Measurements from ENCODE around the gene USP26.
"Not testable (repeated sequence)": the region's sequence is repeated elsewhere in the genome, so short reads cannot be mapped to it uniquely, and the experiment has no call there.

Gene USP26, protein sequence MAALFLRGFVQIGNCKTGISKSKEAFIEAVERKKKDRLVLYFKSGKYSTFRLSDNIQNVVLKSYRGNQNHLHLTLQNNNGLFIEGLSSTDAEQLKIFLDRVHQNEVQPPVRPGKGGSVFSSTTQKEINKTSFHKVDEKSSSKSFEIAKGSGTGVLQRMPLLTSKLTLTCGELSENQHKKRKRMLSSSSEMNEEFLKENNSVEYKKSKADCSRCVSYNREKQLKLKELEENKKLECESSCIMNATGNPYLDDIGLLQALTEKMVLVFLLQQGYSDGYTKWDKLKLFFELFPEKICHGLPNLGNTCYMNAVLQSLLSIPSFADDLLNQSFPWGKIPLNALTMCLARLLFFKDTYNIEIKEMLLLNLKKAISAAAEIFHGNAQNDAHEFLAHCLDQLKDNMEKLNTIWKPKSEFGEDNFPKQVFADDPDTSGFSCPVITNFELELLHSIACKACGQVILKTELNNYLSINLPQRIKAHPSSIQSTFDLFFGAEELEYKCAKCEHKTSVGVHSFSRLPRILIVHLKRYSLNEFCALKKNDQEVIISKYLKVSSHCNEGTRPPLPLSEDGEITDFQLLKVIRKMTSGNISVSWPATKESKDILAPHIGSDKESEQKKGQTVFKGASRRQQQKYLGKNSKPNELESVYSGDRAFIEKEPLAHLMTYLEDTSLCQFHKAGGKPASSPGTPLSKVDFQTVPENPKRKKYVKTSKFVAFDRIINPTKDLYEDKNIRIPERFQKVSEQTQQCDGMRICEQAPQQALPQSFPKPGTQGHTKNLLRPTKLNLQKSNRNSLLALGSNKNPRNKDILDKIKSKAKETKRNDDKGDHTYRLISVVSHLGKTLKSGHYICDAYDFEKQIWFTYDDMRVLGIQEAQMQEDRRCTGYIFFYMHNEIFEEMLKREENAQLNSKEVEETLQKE

GRCh38 chrX:133097031-133097430, at the start of gene USP26:
TSS of gene USP26 (minus strand) at chrX:133097109. CDS start at chrX:133028220, 68,889 bp downstream.
- no peak for DNase-seq

GRCh38 chrX:133134282-133134681, 37.4 kb upstream of the USP26 start:
- DNase-seq = no peak

GRCh38 chrX:133120406-133120805, 23.5 kb upstream of the USP26 start:
- DNase-seq = no peak

- DNase-seq = no peak
Observed at GRCh38 chrX:133094098-133094731, 2.7 kb downstream of the USP26 start.

- DNase-seq = no peak
Observed at GRCh38 chrX:133090236-133090809, 6.6 kb downstream of the USP26 start.

DNA sequence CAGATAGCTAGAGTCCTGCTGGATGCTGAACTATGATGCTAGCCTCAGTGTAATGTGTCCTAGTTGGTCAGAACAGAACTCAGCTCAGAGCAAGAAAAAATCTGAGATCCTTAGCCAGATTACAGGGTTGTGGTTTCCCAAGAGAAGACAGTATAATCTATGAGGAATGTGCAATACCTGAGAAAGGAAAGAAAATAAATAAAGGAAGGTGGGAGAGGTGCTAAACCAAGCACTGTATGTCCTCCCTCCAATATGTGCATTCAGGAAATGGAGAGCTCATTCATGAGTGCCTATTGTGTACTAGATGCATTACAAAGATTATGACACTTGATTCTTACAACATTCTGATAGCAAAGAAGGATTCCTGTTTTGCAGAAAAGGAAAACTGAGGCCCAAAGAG, 7.5 kb downstream of the USP26 start:
- no peak for DNase-seq

DNA sequence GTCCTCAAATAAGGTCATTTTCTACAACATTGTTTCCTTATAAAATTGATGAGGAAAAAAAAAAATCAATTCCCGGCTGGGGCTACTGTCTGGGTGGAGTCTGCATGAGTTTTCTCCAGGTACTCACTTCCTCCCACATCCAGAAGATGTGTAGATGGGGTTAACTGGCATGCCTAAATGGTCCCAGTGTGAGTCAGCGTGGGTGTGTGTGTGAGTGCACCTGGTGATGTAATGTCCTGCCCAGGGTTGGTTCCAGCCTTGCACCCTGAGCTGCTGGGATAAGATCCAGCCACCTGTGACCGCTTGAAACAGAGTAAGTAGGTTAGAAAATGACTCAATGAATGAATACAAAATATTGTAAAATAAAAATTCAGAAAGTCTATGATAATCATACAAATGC, 11.1 kb downstream of the USP26 start:
- no peak for DNase-seq

- not testable (repeated sequence) for DNase-seq
Observed at GRCh38 chrX:133085056-133085455, 11.9 kb downstream of the USP26 start.

GRCh38 chrX:133083899-133084298, 13.0 kb downstream of the USP26 start:
- no peak for DNase-seq

- no peak for DNase-seq
Observed at GRCh38 chrX:133081990-133082389, 14.9 kb downstream of the USP26 start.

- not testable (repeated sequence) for DNase-seq
Observed at GRCh38 chrX:133077856-133078255, 19.1 kb downstream of the USP26 start.

DNA sequence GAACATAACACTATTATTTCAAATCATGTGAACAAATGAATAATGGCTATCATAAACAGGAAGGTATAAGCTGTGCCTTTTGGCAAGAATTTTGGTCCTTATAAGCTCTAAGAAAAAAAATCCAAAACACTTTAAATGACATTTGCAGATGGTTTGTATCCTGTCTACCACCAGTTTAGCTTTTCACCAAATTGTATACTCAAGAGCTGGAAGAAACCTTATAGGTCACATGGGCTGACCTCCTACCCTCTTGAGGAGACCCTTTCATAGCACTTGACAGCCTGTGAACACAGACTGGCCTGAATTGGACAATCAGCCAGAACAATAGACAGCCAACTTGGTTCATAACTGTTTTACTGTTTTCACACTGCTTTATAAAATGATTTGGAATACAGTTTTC, 24.3 kb downstream of the USP26 start:
- DNase-seq = no peak

DNA sequence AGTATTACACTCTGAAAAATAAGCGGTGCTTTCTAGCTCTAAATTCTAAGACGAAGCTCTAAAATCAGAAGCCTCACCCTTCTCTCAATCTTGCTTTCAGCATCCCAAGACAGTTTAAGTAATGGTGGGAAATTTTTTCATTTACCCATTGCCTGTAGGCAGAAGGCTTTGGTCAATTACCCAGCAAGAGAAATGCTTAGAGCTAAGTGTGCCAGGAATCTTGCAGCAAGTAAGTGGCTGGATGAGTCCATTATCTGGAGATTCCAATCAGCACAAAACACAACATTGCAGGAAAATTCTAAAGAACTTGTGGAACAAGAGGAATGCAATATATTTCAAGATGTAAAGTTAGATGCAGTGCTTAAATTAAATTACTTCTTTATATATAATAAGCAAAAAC, 28.4 kb downstream of the USP26 start:
- DNase-seq = no peak

GRCh38 chrX:133056341-133056740, 40.6 kb downstream of the USP26 start:
- DNase-seq = no peak

DNA sequence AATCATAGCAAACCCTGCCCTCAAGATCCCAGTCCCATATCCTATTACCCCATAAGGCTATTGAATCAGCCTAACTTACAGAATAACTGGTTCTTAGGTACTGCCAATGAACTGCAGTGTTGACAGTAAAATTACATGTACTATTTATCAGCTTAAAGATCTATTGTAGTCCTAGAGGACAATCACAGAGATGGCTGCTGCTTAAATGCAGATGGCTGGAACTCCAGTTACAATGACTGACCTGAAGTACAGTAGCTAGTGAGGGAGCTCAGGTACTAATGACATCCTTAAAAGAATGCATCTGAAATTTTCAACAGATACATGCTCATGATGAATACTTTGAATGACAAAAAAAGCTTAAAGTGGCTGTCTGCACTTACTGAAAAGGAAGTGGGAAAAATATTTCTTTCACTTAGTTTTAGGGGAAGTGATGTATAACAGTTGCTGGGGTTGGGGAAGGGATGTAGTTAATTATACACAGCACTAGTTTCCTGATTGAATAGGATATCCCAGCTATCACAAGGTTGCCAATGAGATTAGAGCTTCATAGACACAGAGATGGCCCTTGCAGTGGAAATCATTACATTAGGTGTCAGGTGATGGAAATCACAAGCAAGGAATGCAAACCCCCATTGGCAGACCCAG, 42.0 kb downstream of the USP26 start:
- DNase-seq = no peak

DNA sequence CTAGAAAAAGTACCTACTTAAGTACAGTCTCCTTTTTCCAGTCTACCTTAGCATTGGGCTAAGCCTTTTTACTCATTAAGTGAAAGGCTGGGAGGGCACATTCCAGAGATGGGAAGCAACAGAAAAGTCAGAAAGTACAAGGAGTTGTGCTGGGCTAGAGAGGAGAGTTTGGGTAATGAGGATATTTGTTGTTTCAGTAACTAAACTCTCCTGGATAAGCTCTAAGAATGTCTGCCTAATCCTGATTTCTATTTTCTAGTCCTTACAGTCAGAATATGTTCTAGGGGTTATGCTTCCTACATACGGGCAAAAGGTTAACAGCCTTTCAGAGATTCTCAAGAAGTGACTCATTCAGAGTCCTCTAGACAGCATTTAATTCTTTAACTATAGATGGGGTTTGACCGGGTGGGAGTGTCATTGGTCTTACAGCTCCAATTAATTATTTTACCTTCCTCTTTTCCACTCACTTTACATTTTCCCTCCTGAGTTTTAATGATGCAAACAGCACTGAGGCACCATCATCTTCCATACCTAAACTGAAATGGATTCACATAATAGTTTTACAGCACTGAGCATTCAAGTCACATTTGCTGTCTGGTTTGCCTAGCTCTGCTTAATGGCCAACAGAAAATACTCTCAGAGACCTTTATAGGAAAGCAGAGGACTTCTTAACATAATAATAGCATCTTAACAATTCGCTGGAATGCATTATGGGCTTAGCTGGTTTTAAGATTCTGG, 42.9 kb downstream of the USP26 start:
- DNase-seq = no peak

DNA sequence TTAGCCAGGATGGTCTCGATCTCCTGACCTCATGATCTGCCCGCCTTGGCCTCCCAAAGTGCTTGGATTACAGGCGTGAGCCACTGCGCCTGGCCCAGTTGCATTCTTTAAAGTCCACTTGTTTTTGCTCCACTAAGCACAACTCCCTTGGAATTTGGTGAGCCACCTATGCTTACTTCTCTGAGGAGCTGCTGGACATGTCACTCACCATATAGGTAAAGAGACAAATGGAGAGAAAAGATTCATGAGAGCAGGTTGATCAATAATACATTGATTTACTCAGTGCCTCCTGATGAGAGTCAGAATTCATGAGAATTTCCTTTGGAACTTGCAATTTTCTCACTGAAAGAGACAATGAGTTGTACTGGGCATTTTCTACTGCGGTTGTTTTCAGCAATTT, 48.2 kb downstream of the USP26 start:
- no peak for DNase-seq

- DNase-seq = no peak
Observed at GRCh38 chrX:133046601-133047000, 50.3 kb downstream of the USP26 start.

DNA sequence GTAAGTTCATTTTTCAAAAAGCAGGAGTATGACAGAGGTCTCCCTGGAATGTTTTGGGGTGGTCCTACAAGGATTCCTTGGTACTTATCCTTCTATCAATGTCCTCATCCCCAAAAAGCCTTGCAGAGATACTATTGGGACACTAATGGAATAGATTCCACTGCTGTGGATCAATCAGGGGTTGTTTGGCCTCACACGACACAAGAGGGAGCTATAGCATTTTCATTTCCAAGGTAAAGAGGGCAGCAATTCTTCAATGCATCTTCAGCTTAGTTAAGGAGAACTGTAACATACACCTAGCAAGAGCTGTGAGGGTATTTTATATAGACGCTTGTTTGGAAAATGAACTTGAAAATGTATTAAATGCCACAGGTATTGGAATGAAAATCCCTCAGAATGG, 50.9 kb downstream of the USP26 start:
- no peak for DNase-seq

GRCh38 chrX:133044145-133044786, 52.6 kb downstream of the USP26 start:
- DNase-seq = not testable (repeated sequence)

- no peak for DNase-seq
Observed at GRCh38 chrX:133042260-133042659, 54.6 kb downstream of the USP26 start.
